HK-2 (cell line): ENCODE measurements around the gene CCDC120.

Source experiments
- DNase-seq: peaks from one replicate; pipeline ENCODE4 v3.0.0-alpha.2; 2018; ENCODE audit not compliant: unreplicated experiment

CCDC120 gene

GRCh38 chrX:49102190-49102589, 43.4 kb downstream of the CCDC120 start:
- DNase-seq: no peak

- no peak for DNase-seq
These were observed 44.8 kb downstream of the CCDC120 start for GRCh38 chrX:49103637-49104036.

GRCh38 chrX:49106296-49106695, 47.5 kb downstream of the CCDC120 start:
- no peak for DNase-seq

GRCh38 chrX:49106930-49107329, 48.1 kb downstream of the CCDC120 start:
- peak; percentile 28 for DNase-seq

- no peak for DNase-seq
These were observed 49.8 kb downstream of the CCDC120 start for GRCh38 chrX:49108641-49109040.

GRCh38 chrX:49110417-49110816, 51.6 kb downstream of the CCDC120 start:
- no peak for DNase-seq

GRCh38 chrX:49111791-49112190, 53.0 kb downstream of the CCDC120 start:
- no peak for DNase-seq

- DNase-seq: no peak
These were observed 57.3 kb downstream of the CCDC120 start for GRCh38 chrX:49116076-49116475.

GRCh38 chrX:49116716-49117115, 57.9 kb downstream of the CCDC120 start:
- no peak for DNase-seq

GRCh38 chrX:49117581-49117980, 58.8 kb downstream of the CCDC120 start:
- DNase-seq: no peak
